ENCODE data around the gene LPIN3. TPM values are rescaled to one million over a fixed set of nuclear protein-coding genes. Genes with fewer than 3 reads are reported as not detected.

Gene LPIN3
- total and polyA plus RNA-seq, 2 experiments from 2014 or later: 6.1 to 9.7 TPM

GRCh38 chr20:41320441-41320840, 20.2 kb upstream of the LPIN3 start (continued):
- no peak for TF ChIP-seq EZH2 (IDR thresholded peaks at IDR 0.05; ENCODE audit: low read depth, unreplicated experiment)

GRCh38 chr20:41320976-41321375, 19.6 kb upstream of the LPIN3 start:
- Histone ChIP-seq H3K9me2 (ENCODE audit: insufficient read depth) (no peaks in the 10 kb centered on the region), H3K36me3 (ENCODE audit: insufficient read depth) (no peaks in the 10 kb centered on the region)
- H3K4me1 Mint-ChIP-seq: peaks cover 8% of the 10 kb centered on the region

More at GRCh38 chr20:41320976-41321375, 19.6 kb upstream of the LPIN3 start:
- Histone ChIP-seq H4K20me1 (replicated peaks; ENCODE audit: insufficient read depth) (no peaks in the 10 kb centered on the region), H3K4me3 (no peak overlapping the region), H2AFZ (no peak overlapping the region), H3K4me2 (no peak overlapping the region), H3K79me2 (replicated peaks; ENCODE audit: insufficient read depth) (no peaks in the 10 kb centered on the region), H3K27me3 (ENCODE audit: insufficient read depth) (no peaks in the 10 kb centered on the region; the same call in 1 of the 2 replicates), H3F3A (replicated peaks; ENCODE audit: low read depth) (no peaks in the 10 kb centered on the region), H3K4me1 (ENCODE audit: insufficient read depth) (peaks cover 2% of the 10 kb centered on the region; the same call in 1 of the 2 replicates), H3K27ac (ENCODE audit: low read depth) (no peak overlapping the region)
- no peak overlapping the region for H3K27ac Mint-ChIP-seq
- H3K36me3 Mint-ChIP-seq (ENCODE audit: low read depth): no peaks in the 10 kb centered on the region; the same call in 2 of the 3 replicates
- DNase-seq (ENCODE audit: low spot score) (no peak), ATAC-seq (no peak)
- no peak overlapping the region for H3K4me3 Mint-ChIP-seq
- H3K9me3 Mint-ChIP-seq: no peaks in the 10 kb centered on the region; the same call in 1 of the 3 replicates
- H3K27me3 Mint-ChIP-seq (ENCODE audit: insufficient read depth, low read depth, poor library complexity): peaks cover 5% of the 10 kb centered on the region
- no peak for TF ChIP-seq POLR2AphosphoS5 (IDR thresholded peaks at IDR 0.05; ENCODE audit: low read depth)
- TF ChIP-seq JUNB (IDR thresholded peaks at IDR 0.05; ENCODE audit: unreplicated experiment): no peak
- TF ChIP-seq ZNF462 (CRISPR knock-in tag; IDR thresholded peaks at IDR 0.05): no peak
- TF ChIP-seq REST (IDR thresholded peaks at IDR 0.05; ENCODE audit: unreplicated experiment): no peak
- TF ChIP-seq NANOG (IDR thresholded peaks at IDR 0.05; ENCODE audit: borderline replicate concordance): no peak
- no peak for TF ChIP-seq ZNF331 (CRISPR knock-in tag; IDR thresholded peaks at IDR 0.05; ENCODE audit: low read depth)
- no peak for TF ChIP-seq STAT1 (IDR thresholded peaks at IDR 0.05; ENCODE audit: unreplicated experiment)
- no peak for TF ChIP-seq ETS1 (IDR thresholded peaks at IDR 0.05)
- no peak for TF ChIP-seq CTCF (conservative IDR thresholded peaks at IDR 0.05; ENCODE audit: low read depth in 2 of 2)
